Tibial artery (tissue), 4 donors: Measurements from ENCODE around the gene NUAK1.

Experiments
- DNase-seq, 2 donors: peaks; one replicate each; pipeline ENCODE4 v3.0.0-alpha.2; 2019
- H3K27ac ChIP-seq, 2 donors: fragments of 200-600 bp; sonication (generic) in 1 of 2; 1 replicate in 1 of 2; 2 replicates in 1 of 2; pipeline ENCODE4 v1.5.1; 2018 to 2019; ENCODE audit warnings: mild to moderate bottlenecking in 1 of 2
- H3K27me3 ChIP-seq, 2 donors: fragments of 200-600 bp; sonication (generic) in 1 of 2; one replicate each; pipeline versions ENCODE4 v1.5.1 to v1.6.0; 2016 to 2019
- H3K36me3 ChIP-seq, 3 donors: fragments of 200-600 bp; sonication (generic) in 2 of 3; one replicate each; pipeline ENCODE4 v1.5.1; 2016 to 2019; ENCODE audit warnings: mild to moderate bottlenecking in 2 of 3
- H3K4me1 ChIP-seq, 4 donors: fragments of 200-600 bp; sonication (generic) in 2 of 4; 1 replicate in 3 of 4; 2 replicates in 1 of 4; pipeline ENCODE4 v1.5.1; 2016 to 2019
- H3K4me3 ChIP-seq, 2 donors: fragments of 200-600 bp; sonication (generic) in 1 of 2; 1 replicate in 1 of 2; 2 replicates in 1 of 2; pipeline ENCODE4 v1.5.1; 2018 to 2019; ENCODE audit warnings: mild to moderate bottlenecking in 2 of 2
- H3K9me3 ChIP-seq, 3 donors: fragments of 200-600 bp; sonication (generic) in 1 of 3; one replicate each; pipeline ENCODE4 v1.5.1; 2016 to 2019
- intact Hi-C: fragments of 100-400 bp; cut with DNase I; formaldehyde crosslinking; loops from one replicate; pipeline ENCODE4 v1.15.0; 2023; ENCODE audit warnings: low total_unique reads
- TF ChIP-seq, protein P1 (sequence below), 2 experiments: fragments of 200-600 bp in 1 of 2; fragments of 450-650 bp in 1 of 2; IDR thresholded peaks; one replicate each; pipeline ENCODE4 v1.5.1; 2017 to 2019; ENCODE audit warnings: antibody characterized with exemption in 2 of 2, mild to moderate bottlenecking in 1 of 2, moderate library complexity in 1 of 2

The NUAK1 gene

DNA sequence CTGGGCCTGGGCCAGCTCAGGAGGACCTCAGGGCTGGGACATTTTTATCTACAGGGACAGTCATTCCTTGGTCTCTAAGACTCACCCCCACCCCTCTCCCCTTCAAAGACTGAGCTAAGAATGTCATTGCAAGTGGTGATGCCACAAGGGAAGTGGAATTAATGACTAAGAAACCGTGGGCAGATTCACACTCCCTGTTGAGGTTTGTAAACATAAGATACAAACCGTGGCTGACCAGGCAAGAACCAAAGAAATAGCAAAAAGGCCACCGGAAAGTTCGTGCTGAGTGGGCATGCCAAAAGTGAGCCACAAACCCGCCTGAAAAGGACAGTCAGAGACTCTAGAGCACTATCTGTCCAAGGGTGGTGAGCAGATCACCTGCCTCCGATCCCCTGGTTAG lies 25.7 kb downstream of the NUAK1 start:
- DNase-seq = no peak
- Histone ChIP-seq H3K4me1 (peaks cover 14 to 100% (median 83%) of the 10 kb centered on the region in 4 donors), H3K27me3 (no peaks in the 10 kb centered on the region), H3K9me3 (no peaks in the 10 kb centered on the region), H3K27ac (peak overlapping the region; percentile 82 to 87), H3K4me3 (no peak overlapping the region), H3K36me3 (no peaks in the 10 kb centered on the region)
- intact Hi-C loops = no loop called here
- TF ChIP-seq, protein P1, sequence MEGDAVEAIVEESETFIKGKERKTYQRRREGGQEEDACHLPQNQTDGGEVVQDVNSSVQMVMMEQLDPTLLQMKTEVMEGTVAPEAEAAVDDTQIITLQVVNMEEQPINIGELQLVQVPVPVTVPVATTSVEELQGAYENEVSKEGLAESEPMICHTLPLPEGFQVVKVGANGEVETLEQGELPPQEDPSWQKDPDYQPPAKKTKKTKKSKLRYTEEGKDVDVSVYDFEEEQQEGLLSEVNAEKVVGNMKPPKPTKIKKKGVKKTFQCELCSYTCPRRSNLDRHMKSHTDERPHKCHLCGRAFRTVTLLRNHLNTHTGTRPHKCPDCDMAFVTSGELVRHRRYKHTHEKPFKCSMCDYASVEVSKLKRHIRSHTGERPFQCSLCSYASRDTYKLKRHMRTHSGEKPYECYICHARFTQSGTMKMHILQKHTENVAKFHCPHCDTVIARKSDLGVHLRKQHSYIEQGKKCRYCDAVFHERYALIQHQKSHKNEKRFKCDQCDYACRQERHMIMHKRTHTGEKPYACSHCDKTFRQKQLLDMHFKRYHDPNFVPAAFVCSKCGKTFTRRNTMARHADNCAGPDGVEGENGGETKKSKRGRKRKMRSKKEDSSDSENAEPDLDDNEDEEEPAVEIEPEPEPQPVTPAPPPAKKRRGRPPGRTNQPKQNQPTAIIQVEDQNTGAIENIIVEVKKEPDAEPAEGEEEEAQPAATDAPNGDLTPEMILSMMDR (IDR thresholded peaks at IDR 0.05) = no peak

- no peak for DNase-seq
- TF ChIP-seq, protein P1 (IDR thresholded peaks at IDR 0.05) = no peak
- H3K4me3 ChIP-seq = no peak overlapping the region
- H3K4me1 ChIP-seq = peaks cover 14 to 100% (median 84%) of the 10 kb centered on the region in 4 donors
- H3K9me3 ChIP-seq = no peaks in the 10 kb centered on the region
- peak overlapping the region; percentile 82 to 87 for H3K27ac ChIP-seq
- no peaks in the 10 kb centered on the region for H3K36me3 ChIP-seq
- intact Hi-C loops = no loop called here
- H3K27me3 ChIP-seq = no peaks in the 10 kb centered on the region
These were observed 26.5 kb downstream of the NUAK1 start for GRCh38 chr12:106112145-106112821.

DNA sequence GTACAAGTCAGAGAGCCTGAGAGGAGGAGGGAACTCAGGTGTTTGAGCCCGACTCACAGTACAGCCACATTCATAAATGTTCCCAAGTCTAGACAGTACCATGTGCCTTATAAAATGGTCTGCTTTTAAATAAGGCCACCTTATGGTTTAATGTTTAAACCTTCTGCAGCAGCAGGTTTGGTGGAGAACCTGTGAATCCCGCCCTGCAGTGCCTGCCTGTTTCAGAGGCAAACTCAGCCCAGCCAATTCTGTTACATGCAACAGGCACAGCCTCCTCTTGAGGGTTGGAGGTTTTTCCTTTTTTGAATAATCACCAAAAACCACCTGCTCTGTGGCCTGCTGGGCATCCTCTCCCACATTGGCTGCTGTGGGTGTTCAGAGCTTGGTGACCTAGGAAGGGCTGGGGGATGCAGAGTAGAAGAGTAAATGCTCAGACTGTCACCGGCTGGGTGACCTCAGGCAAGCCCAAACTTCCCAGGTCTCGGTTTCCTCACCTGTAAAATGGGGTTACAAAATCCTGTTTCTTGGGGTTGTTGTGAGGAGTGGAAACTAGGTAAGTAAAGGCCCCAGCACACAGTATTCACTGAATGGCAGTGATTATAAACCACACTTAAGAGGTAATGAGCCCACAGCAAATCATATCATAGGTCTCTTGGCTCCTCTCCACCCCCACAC lies 28.0 kb downstream of the NUAK1 start:
- Histone ChIP-seq H3K4me3 (no peak overlapping the region), H3K27ac (peak overlapping the region; percentile 82 to 87), H3K27me3 (no peaks in the 10 kb centered on the region), H3K9me3 (no peaks in the 10 kb centered on the region), H3K4me1 (peaks cover 14 to 100% (median 90%) of the 10 kb centered on the region in 4 donors), H3K36me3 (no peaks in the 10 kb centered on the region)
- no peak for DNase-seq
- intact Hi-C loops = no loop called here
- TF ChIP-seq, protein P1 (IDR thresholded peaks at IDR 0.05) = no peak

GRCh38 chr12:106109168-106109910 lies 29.4 kb downstream of the NUAK1 start:
- no peaks in the 10 kb centered on the region for H3K36me3 ChIP-seq
- intact Hi-C loops = no loop called here
- H3K9me3 ChIP-seq = no peaks in the 10 kb centered on the region
- H3K27me3 ChIP-seq = no peaks in the 10 kb centered on the region
- TF ChIP-seq, protein P1 (IDR thresholded peaks at IDR 0.05) = no peak
- no peak overlapping the region for H3K4me3 ChIP-seq
- no peak for DNase-seq
- peak overlapping the region; percentile 82 to 87 for H3K27ac ChIP-seq
- peaks cover 14 to 100% (median 85%) of the 10 kb centered on the region in 4 donors for H3K4me1 ChIP-seq

GRCh38 chr12:106108185-106108835 lies 30.4 kb downstream of the NUAK1 start:
- H3K4me1 ChIP-seq = peaks cover 13 to 100% (median 78%) of the 10 kb centered on the region in 4 donors
- intact Hi-C loops = no loop called here
- peak overlapping the region; percentile 82 to 87 for H3K27ac ChIP-seq
- no peaks in the 10 kb centered on the region for H3K9me3 ChIP-seq
- DNase-seq = no peak
- H3K27me3 ChIP-seq = no peaks in the 10 kb centered on the region
- no peaks in the 10 kb centered on the region for H3K36me3 ChIP-seq
- no peak overlapping the region for H3K4me3 ChIP-seq
- TF ChIP-seq, protein P1 (IDR thresholded peaks at IDR 0.05) = no peak
